HG03520 (cell line): ENCODE results near the gene DNER.

ENCODE experiments used
- ATAC-seq: cut with Tn5 transposase; IDR thresholded peaks from one replicate; pipeline ENCODE4 v1.9.1; 2021; ENCODE audit warnings: mild to moderate bottlenecking, moderate library complexity; ENCODE audit not compliant: unreplicated experiment

The DNER gene

GRCh38 chr2:229572507-229573271 is 141.7 kb downstream of the DNER start:
- ATAC-seq, result no peak

- no peak for ATAC-seq
Measured at GRCh38 chr2:229571243-229571642, 143.1 kb downstream of the DNER start.

DNA sequence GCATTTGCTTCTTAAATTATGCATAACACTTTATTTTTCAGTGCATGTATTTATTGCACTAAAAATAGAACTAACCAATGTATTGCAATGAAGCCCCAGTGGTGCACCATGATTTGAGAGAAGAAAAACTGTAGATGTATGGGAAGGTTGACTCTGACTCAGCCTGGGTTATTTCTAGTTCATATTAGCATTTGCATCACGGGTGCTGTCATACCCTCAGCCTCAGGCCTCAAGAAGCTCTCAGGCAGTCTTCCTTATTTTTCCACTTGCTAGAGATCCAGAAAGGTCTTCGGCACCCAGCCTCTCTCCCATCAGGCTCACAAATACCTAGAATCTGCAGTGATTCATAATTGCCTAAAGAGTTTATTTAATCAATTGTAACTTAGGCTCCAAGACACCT is 148.0 kb downstream of the DNER start:
- no peak for ATAC-seq

- no peak for ATAC-seq
Measured at GRCh38 chr2:229564300-229564907, 150.0 kb downstream of the DNER start.

DNA sequence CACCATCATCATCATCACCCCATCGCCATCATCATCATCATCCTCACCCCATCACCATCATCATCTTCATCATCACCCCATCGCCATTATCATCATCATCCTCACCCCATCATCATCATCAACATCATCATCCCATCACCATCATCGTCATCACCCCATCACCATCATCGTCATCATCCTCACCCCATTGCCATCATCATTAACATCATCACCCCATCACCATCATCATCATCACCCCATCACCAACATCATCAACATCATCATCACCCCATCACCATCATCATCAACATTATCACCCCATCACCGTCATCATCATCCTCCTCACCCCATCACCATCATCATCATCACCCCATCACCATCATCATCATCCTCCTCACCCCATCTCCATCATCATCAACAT is 151.0 kb downstream of the DNER start:
- no peak for ATAC-seq

DNA sequence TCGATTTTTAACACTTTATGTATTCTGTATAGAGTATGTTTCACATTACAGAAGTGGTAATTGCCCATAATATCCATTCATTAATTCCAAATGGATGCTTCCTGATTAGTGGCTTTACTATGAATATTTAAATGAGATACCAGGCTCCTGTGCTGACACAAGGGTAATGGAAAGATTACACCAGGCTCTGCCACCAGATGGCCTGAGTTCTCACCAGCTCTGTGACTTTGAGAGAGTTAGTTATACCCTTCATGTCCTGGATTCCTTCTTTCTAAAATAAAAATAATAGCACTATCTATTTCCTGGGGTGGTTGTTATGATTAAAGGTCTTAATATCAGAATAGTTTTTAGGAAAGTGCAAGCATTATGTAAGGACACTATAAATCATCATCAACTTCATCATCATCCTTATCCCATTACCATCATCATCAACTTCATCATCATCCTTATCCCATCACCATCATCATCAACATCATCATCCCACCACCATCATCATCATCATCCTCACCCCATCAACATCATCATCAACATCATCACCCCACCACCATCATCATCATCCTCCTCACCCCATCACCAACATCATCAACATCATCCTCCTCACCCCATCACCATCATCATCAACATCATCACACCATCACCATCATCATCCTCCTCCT is 151.8 kb downstream of the DNER start:
- no peak for ATAC-seq

DNA sequence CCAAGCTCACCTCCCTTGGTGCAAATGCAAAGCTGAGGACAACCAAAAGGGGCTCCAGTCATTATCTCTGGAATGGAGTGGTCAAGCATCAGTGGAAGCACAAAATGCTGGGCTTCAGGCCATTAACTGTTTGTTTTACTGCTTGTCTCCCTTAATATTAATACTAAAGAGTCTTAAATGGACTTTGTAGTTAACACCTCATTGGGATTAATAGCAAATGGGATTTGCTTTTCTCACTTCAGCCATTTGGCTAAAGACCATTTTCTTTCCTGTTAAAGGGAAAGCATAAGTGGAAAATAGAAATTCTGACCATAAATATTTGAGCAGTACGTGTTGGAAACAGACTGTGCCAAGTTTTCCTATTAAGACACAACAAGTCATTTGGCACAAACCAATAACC is 154.4 kb downstream of the DNER start:
- no peak for ATAC-seq

DNA sequence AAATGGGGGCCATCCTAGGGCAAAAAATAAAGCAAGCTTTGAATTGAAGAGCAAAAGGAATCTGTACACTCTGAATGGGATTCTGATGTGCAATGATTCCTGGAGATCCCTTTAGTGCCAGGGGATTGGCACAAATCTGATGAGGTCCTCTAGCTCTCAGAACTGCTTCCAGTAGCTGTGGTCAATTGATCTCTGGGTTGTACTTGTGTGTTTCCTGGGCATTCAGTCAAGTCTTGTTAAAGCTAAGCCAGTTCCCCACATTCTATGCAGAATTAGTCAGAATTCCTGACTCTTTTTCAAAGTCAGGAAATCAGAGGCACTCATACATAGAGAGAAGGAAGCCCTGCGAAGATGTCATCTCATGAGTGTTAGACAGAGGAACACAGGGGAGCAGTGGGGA is 161.3 kb downstream of the DNER start:
- no peak for ATAC-seq

DNA sequence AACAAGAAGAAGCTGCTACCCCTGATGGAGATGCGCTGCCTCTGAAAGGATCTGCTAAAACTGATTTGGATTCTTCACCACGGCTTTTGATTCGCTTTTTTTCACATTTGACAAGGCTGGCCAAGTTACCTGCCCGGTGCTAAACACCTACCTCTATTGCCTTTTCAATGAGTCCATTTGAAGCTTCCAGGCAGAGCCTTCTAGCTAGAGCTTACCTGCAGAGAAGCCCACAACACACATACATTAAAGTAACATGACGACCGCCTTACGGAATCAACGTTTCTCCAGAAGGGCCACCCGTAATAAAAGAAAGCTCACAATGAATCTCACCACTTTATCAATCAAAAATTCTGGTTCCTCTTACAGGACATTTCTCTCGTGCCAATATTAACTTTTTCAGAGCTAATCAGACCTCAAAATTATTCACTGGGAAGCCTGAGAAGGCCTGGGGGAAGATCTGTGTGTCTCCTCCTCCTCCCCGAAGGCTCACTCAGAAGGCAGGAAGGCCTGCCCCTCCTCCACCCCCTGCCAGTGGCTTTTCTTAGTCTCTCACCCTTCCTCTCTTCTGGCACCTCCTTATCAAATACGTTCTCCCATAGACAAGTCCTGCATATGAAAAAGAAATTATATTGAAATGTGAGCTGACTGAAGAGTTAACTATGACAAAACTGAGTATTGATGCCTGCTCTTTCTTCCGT is 171.0 kb downstream of the DNER start:
- ATAC-seq, result no peak

- ATAC-seq, result no peak
Measured at GRCh38 chr2:229539628-229540027, 174.7 kb downstream of the DNER start.

- no peak for ATAC-seq
Measured at GRCh38 chr2:229531594-229531993, 182.8 kb downstream of the DNER start.

DNA sequence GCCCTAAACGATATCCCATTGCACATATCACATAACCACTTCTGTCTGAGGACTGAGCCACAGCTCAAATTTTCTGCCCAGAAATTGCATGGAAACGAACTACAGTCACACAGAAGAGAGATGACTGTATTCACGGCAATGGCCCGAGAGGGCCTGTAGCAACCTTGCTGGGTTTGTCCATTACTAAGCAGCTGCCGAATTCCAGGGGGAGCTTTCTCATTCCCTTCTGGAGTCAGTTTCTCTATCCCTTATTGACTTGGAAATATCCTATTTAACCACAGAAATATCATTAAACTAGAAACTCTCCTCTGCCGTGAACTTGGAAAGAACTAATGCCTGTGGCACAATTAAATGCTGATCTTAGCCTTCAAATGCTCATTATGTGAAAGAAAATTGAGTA is 183.9 kb downstream of the DNER start:
- no peak for ATAC-seq

GRCh38 chr2:229528846-229529245 is 185.5 kb downstream of the DNER start:
- ATAC-seq, result no peak

GRCh38 chr2:229526951-229527350 is 187.4 kb downstream of the DNER start:
- ATAC-seq, result no peak

GRCh38 chr2:229524799-229525198 is 189.6 kb downstream of the DNER start:
- no peak for ATAC-seq

- no peak for ATAC-seq
Measured at GRCh38 chr2:229523663-229524062, 190.7 kb downstream of the DNER start.

GRCh38 chr2:229521576-229521975 is 192.8 kb downstream of the DNER start:
- no peak for ATAC-seq

DNA sequence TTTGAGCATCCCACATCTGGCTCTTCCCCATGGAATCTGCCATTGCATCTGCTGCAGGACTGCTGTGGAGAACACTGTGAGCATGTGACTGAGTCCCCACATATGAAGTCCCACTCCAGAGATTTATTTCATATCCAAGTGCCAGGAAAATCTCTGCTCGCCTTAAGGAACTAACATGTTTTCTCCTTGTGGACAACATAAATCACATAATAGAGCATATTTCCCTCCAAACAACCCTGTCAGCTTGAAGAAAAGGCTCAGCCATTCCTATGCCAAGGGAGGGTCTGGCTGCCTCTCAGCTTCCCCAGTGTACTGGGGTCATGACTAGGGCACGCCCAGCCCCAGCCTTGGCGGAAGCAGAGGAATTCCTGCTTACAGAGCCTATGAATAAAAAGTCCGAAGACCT is 193.7 kb downstream of the DNER start:
- ATAC-seq, result no peak

- peak; percentile 78 for ATAC-seq
Measured at GRCh38 chr2:229519655-229520430, 194.5 kb downstream of the DNER start.

DNA sequence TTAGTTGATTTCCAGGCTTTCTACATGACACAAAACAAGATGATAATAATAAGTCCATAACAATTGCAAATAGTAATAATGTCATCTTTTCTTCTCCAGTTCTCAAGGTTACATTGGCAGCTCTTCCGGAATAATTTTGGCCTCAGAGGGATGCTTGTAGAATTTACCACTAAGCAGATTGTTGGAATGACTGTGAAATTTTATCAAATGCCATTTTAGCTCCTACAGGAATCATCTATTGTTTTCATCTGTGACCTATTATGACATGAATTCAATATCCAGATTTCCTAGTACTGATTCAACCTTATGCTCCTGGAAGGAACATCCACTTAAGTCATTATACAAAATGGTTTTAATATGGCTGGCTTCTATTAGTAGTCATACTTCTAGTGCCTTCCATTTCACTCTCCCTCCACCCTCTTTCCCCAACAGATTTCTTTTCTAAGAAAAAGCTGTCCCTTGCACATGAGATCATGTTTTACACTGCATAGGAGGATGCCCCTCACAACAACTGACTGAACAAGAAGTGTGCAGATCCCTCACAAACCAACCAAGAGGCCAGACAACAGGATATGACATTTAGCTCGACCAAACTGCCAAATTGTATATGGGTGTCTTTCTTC is 200.0 kb downstream of the DNER start:
- no peak for ATAC-seq
